Measurements from ENCODE around the gene PLTP. TPM values are rescaled to one million over a fixed set of nuclear protein-coding genes. Genes with fewer than 3 reads are reported as not detected.

The PLTP gene
- polyA plus RNA-seq, 1 experiment: 22.0 TPM

DNA sequence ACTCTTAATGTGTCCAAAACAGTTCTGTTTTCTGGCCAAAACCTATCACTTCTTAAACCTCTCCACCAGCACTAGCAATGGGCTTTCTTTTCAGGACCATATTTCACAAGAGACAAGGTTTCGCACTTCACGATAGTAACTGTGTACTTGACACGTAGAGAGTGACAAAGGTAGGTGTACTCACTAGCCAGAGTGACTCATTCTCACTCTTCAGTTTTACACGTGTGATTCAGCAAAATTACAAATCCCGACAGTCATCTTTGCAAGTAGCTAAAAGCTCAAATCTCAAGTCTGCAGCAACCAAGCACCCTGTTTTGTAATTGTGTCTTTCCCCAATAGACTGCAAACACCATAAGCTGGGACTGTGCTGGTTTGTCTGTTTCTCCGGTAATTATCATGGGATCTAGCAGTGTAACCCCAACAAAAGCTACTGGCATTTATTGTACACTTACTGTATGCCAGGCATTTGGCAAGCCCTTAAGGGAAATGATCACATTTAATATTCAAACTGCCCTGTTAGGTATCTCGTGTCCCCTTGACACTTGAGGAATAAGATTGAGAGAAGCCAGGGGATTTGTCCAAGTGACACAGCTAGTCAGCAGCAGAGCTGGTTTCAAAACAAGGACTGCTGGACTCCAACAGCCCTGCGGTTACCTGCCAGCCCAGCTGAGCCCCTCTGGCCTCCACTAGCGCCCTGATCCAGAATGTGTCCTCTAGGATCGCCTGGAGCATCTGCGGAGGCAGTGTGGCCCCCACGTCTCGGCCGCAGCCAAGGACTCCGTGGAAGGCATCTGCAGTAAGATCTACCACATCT, 32.4 kb upstream of the PLTP start:
- no peak overlapping the region for H3K4me3 ChIP-seq (ENCODE audit: low read depth, low read length)
- TF ChIP-seq, protein P1, sequence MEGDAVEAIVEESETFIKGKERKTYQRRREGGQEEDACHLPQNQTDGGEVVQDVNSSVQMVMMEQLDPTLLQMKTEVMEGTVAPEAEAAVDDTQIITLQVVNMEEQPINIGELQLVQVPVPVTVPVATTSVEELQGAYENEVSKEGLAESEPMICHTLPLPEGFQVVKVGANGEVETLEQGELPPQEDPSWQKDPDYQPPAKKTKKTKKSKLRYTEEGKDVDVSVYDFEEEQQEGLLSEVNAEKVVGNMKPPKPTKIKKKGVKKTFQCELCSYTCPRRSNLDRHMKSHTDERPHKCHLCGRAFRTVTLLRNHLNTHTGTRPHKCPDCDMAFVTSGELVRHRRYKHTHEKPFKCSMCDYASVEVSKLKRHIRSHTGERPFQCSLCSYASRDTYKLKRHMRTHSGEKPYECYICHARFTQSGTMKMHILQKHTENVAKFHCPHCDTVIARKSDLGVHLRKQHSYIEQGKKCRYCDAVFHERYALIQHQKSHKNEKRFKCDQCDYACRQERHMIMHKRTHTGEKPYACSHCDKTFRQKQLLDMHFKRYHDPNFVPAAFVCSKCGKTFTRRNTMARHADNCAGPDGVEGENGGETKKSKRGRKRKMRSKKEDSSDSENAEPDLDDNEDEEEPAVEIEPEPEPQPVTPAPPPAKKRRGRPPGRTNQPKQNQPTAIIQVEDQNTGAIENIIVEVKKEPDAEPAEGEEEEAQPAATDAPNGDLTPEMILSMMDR (IDR thresholded peaks at IDR 0.05; ENCODE audit: insufficient read depth, low read depth, low read length): no peak
- peaks cover 57% of the 10 kb centered on the region for H3K36me3 ChIP-seq (ENCODE audit: control insufficient read depth, insufficient read depth, low read length)
- CTCF ChIA-PET: interaction anchor here (0.7 to 1.8 kb wide), 5 partner anchors 8 to 145 kb away, joined by 3 to 8 read pairs (median 5); no protein-coding TSS in a partner anchor
- no peaks in the 10 kb centered on the region for H3K27me3 ChIP-seq (ENCODE audit: control insufficient read depth, insufficient read depth, low read length)
- DNase-seq (ENCODE audit: low read depth): no peak
- POLR2A ChIA-PET: interaction anchor here (0.6 kb wide), 1 partner anchor 20 kb away, joined by 3 read pairs; no protein-coding TSS in a partner anchor

DNA sequence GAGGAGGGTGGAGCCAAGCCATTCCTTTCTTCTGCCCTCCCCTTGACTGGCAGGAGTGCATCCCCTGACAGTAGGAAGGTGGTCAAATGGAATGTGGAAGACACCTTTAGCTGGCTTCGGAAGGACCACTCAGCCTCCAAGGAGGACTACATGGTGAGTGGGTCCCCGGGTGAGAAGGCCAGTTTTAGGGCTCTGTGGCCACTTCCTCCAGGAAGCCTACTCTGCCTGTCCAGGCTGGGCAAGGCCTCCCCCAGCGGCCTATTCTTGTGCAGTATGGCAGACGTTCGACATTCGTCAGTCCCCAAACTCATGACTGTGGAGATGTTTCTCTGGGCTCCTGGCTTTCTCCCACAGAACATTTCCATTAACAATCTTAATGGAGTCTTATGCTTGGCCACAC, 31.7 kb upstream of the PLTP start:
- POLR2A ChIA-PET: interaction anchor here (0.6 kb wide), 1 partner anchor 19 kb away, joined by 3 read pairs; no protein-coding TSS in a partner anchor
- TF ChIP-seq, protein P1 (IDR thresholded peaks at IDR 0.05; ENCODE audit: insufficient read depth, low read depth, low read length): no peak
- DNase-seq (ENCODE audit: low read depth): no peak
- no peak overlapping the region for H3K4me3 ChIP-seq (ENCODE audit: low read depth, low read length)
- CTCF ChIA-PET: interaction anchor here (0.8 to 1.8 kb wide), 4 partner anchors 10 to 144 kb away, joined by 3 to 8 read pairs (median 4); no protein-coding TSS in a partner anchor
- no peaks in the 10 kb centered on the region for H3K27me3 ChIP-seq (ENCODE audit: control insufficient read depth, insufficient read depth, low read length)
- peaks cover 61% of the 10 kb centered on the region for H3K36me3 ChIP-seq (ENCODE audit: control insufficient read depth, insufficient read depth, low read length)

DNA sequence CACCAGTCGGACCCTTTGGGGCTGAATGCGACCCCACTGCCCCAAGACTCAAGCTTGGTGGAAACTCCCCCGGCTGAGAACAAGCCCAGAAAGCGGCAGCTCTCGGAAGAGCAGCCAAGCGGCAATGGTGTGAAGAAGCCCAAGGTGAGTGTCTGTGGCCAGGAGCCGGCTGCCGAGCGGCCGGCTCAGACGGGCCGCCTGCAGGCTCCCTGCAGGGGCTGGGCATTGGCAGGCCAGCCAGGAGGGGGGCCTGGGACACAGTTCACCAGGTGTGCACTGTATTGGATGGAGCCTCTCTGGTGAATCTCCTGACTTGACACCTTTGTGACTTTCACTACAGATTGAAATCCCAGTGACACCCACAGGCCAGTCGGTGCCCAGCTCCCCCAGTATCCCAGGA, 28.5 kb upstream of the PLTP start:
- TF ChIP-seq, protein P1 (IDR thresholded peaks at IDR 0.05; ENCODE audit: insufficient read depth, low read depth, low read length): no peak
- CTCF ChIA-PET: interaction anchor here (2.2 kb wide), 1 partner anchor 30 kb away, joined by 4 read pairs; no protein-coding TSS in a partner anchor
- POLR2A ChIA-PET: no interaction called here
- DNase-seq (ENCODE audit: low read depth): no peak
- no peaks in the 10 kb centered on the region for H3K27me3 ChIP-seq (ENCODE audit: control insufficient read depth, insufficient read depth, low read length)
- peaks cover 45% of the 10 kb centered on the region for H3K36me3 ChIP-seq (ENCODE audit: control insufficient read depth, insufficient read depth, low read length)
- H3K4me3 ChIP-seq (ENCODE audit: low read depth, low read length): no peak overlapping the region

DNA sequence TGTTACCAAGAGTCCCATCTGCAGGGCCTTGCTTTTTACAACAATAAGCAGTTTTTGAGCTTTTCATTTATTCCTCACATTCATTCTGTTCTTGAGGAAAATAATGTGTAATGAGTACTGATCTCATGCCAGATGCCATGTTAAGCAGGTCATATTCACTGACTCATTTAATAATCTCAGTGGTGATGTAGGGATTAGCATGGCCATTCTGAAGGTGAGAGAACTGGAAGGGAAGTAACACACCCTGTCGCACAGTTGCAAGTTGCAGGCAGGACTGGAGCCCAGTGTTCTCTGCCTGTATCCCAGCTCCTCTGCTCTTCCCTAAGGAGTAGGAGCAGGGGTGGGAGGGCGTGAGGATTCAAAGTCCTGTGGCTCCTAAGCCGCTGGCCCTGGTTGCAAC, 28.1 kb upstream of the PLTP start:
- Histone ChIP-seq H3K36me3 (ENCODE audit: control insufficient read depth, insufficient read depth, low read length) (peaks cover 44% of the 10 kb centered on the region), H3K27me3 (ENCODE audit: control insufficient read depth, insufficient read depth, low read length) (no peaks in the 10 kb centered on the region), H3K4me3 (ENCODE audit: low read depth, low read length) (no peak overlapping the region)
- ChIA-PET CTCF (no interaction called here), POLR2A (no interaction called here)
- TF ChIP-seq, protein P1 (IDR thresholded peaks at IDR 0.05; ENCODE audit: insufficient read depth, low read depth, low read length): no peak
- no peak for DNase-seq (ENCODE audit: low read depth)

DNA sequence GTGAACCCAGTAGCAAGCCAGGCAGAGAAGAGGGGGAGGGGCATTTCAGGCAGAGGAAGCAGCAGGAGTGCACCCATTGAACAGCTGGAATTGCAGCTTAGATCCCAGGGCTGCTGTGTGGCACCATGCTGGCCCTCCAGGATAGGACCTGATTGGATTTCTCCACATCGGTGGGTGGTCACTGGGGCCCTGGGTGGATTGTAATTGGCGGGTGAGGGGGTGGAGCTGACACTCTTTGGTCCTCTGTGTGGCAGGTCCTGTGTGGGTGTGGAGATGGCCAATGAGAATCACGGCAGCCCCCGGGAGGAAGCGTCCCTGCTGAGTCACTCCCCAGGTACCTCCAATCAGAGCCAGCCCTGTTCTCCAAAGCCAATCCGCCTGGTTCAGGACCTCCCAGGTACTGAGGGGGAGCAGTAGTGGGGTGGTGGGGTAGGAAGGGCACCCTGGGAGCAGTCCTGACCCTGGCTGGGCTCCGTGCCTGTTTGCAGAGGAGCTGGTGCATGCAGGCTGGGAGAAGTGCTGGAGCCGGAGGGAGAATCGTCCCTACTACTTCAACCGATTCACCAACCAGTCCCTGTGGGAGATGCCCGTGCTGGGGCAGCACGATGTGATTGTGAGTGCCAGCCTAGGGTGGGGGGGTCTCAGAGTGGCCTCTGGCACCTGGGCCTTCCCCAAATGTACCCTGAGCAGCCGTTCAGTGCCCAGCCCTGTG, 26.9 kb upstream of the PLTP start:
- no peak for DNase-seq (ENCODE audit: low read depth)
- TF ChIP-seq, protein P1 (IDR thresholded peaks at IDR 0.05; ENCODE audit: insufficient read depth, low read depth, low read length): no peak
- H3K4me3 ChIP-seq (ENCODE audit: low read depth, low read length): no peak overlapping the region
- ChIA-PET CTCF (interaction anchor here (3.4 kb wide), 1 partner anchor 31 kb away, joined by 18 read pairs; no protein-coding TSS in a partner anchor), POLR2A (no interaction called here)
- H3K36me3 ChIP-seq (ENCODE audit: control insufficient read depth, insufficient read depth, low read length): peaks cover 37% of the 10 kb centered on the region
- no peaks in the 10 kb centered on the region for H3K27me3 ChIP-seq (ENCODE audit: control insufficient read depth, insufficient read depth, low read length)

All from BJ (cell line).